Spleen (tissue), 7 donors: ENCODE measurements around the gene ATOH8.

Experiments
- POLR2A ChIP-seq, 3 donors: fragments of 450-650 bp; IDR thresholded peaks; one replicate each; pipeline ENCODE4 v1.5.1; 2017; ENCODE audit warnings: antibody characterized with exemption in 3 of 3, mild to moderate bottlenecking in 1 of 3
- TF ChIP-seq, protein P1 (sequence below), 11 experiments: fragments of 200-600 bp in 7 of 11; fragments of 450-650 bp in 4 of 11; sonication (generic) in 4 of 11; IDR thresholded peaks in 8 of 11; conservative IDR thresholded peaks in 3 of 11; 1 replicate in 7 of 11; 2 replicates in 4 of 11; pipeline versions ENCODE4 v1.4.0 to v1.8.0; 2016 to 2021; ENCODE audit warnings: antibody characterized with exemption in 11 of 11, inconsistent platforms in 4 of 11, mild to moderate bottlenecking in 1 of 11
- donor health status: DM: no; HTN: no; CAD: no; lungs with moderate emphysema.
- donor health status: DM: no; HTN: no; CAD: no.
- donor health status: DM: no; HTN: no; CAD: no.

DNA sequence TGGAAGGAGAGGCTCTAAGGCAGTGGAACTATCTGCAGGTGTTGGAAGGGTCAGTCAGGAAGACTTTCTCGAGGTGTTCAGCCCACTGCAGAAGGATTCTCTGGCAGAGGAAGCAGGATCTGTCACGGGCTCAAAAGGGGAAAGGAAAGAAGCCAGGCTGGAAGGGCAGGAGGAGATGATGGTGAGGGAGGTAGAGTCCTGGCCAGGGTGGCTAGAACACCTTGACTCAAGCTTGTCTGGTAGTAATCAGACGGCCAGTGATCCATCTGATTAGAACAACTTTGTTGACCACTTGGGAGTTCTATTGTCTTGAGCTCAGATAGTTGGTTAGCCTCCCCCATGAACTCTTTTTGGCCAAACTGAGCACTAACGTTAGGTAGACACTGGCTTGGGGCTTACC is 9.7 kb upstream of the ATOH8 start:
- TF ChIP-seq, protein P1, sequence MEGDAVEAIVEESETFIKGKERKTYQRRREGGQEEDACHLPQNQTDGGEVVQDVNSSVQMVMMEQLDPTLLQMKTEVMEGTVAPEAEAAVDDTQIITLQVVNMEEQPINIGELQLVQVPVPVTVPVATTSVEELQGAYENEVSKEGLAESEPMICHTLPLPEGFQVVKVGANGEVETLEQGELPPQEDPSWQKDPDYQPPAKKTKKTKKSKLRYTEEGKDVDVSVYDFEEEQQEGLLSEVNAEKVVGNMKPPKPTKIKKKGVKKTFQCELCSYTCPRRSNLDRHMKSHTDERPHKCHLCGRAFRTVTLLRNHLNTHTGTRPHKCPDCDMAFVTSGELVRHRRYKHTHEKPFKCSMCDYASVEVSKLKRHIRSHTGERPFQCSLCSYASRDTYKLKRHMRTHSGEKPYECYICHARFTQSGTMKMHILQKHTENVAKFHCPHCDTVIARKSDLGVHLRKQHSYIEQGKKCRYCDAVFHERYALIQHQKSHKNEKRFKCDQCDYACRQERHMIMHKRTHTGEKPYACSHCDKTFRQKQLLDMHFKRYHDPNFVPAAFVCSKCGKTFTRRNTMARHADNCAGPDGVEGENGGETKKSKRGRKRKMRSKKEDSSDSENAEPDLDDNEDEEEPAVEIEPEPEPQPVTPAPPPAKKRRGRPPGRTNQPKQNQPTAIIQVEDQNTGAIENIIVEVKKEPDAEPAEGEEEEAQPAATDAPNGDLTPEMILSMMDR (IDR thresholded peaks at IDR 0.05 in 8 of 11, conservative IDR thresholded peaks at IDR 0.05 in 3 of 11) = no peak
- TF ChIP-seq POLR2A (IDR thresholded peaks at IDR 0.05) = no peak
